HepG2 (cell line): ENCODE data around the gene CACNA1I. TPM values are rescaled to one million over a fixed set of nuclear protein-coding genes. Genes with fewer than 3 reads are reported as not detected.

Experiments
- CENPT ChIP-seq: sonication (generic); formaldehyde crosslinking; IDR thresholded peaks from 2 replicates; pipeline ENCODE4 v1.8.0; 2022; ENCODE audit warnings: low read depth, mild to moderate bottlenecking, moderate library complexity, missing genetic modification reagents
- DBP ChIP-seq: sonication (generic); formaldehyde crosslinking; IDR thresholded peaks from 2 replicates; pipeline ENCODE4 v1.4.0; 2020; ENCODE audit warnings: missing genetic modification reagents; ENCODE audit errors: not compliant biosample characterization
- IKZF4 ChIP-seq: sonication (generic); formaldehyde crosslinking; IDR thresholded peaks from 2 replicates; pipeline ENCODE4 v1.5.1; 2020; ENCODE audit warnings: borderline replicate concordance, mild to moderate bottlenecking, low read depth, missing genetic modification reagents; ENCODE audit errors: not compliant biosample characterization
- KDM1A ChIP-seq: IDR thresholded peaks from 2 replicates; pipeline ENCODE4 v1.6.1; 2016; ENCODE audit warnings: missing compliant biosample characterization
- KDM4B ChIP-seq: sonication (generic); formaldehyde crosslinking; IDR thresholded peaks from 2 replicates; pipeline ENCODE4 v1.4.0; 2020; ENCODE audit warnings: missing genetic modification reagents
- MBD4 ChIP-seq: IDR thresholded peaks from 2 replicates; pipeline ENCODE4 v1.6.1; 2012; ENCODE audit warnings: low read length, inconsistent platforms, borderline replicate concordance
- MYNN ChIP-seq: sonication (generic); formaldehyde crosslinking; IDR thresholded peaks from 2 replicates; pipeline ENCODE4 v1.4.0; 2020; ENCODE audit warnings: mild to moderate bottlenecking, low read depth, missing genetic modification reagents
- NFIC ChIP-seq: IDR thresholded peaks from 2 replicates; pipeline ENCODE4 v1.6.1; 2012; ENCODE audit warnings: mild to moderate bottlenecking, low read length, inconsistent platforms
- POLR2AphosphoS2 ChIP-seq: IDR thresholded peaks from 2 replicates; pipeline ENCODE4 v1.6.1; 2011; ENCODE audit warnings: low read depth, low read length, improper control_type of control experiment
- PTBP1 ChIP-seq: fragments of 200-400 bp; formaldehyde crosslinking; IDR thresholded peaks from 2 replicates; pipeline ENCODE4 v1.6.1; 2018; ENCODE audit warnings: low read length, low read depth; ENCODE audit not compliant: poor library complexity, severe bottlenecking
- SIN3A ChIP-seq: IDR thresholded peaks from 2 replicates; pipeline ENCODE4 v1.6.1; 2011; ENCODE audit warnings: low read depth, mild to moderate bottlenecking, control low read depth, low read length, borderline replicate concordance
- SMAD9 ChIP-seq: sonication (generic); formaldehyde crosslinking; IDR thresholded peaks from 2 replicates; pipeline ENCODE4 v1.5.1; 2020; ENCODE audit warnings: mild to moderate bottlenecking, missing genetic modification reagents
- TARDBP ChIP-seq: sonication (generic); formaldehyde crosslinking; IDR thresholded peaks from 2 replicates; pipeline ENCODE4 v1.8.0; 2022; ENCODE audit warnings: mild to moderate bottlenecking, missing genetic modification reagents
- ZBTB39 ChIP-seq: sonication (generic); formaldehyde crosslinking; IDR thresholded peaks from 2 replicates; pipeline ENCODE4 v1.5.0; 2020; ENCODE audit warnings: missing genetic modification reagents
- ZNF451 ChIP-seq: sonication (generic); formaldehyde crosslinking; IDR thresholded peaks from 2 replicates; pipeline ENCODE4 v1.5.0; 2020; ENCODE audit warnings: mild to moderate bottlenecking, missing genetic modification reagents
- ZNF513 ChIP-seq: sonication (generic); formaldehyde crosslinking; conservative IDR thresholded peaks from 2 replicates; pipeline ENCODE4 v1.5.0; 2020; ENCODE audit warnings: missing genetic modification reagents
- ZNF605 ChIP-seq: sonication (generic); formaldehyde crosslinking; IDR thresholded peaks from 2 replicates; pipeline ENCODE4 v1.8.0; 2022; ENCODE audit warnings: mild to moderate bottlenecking, missing genetic modification reagents
- ZNF660 ChIP-seq: sonication (generic); formaldehyde crosslinking; IDR thresholded peaks from 2 replicates; pipeline ENCODE4 v1.5.1; 2020; ENCODE audit warnings: mild to moderate bottlenecking, low read depth, missing genetic modification reagents, borderline replicate concordance
- ZSCAN21 ChIP-seq: sonication (generic); formaldehyde crosslinking; IDR thresholded peaks from 2 replicates; pipeline ENCODE4 v1.8.0; 2022; ENCODE audit warnings: mild to moderate bottlenecking, missing genetic modification reagents, moderate library complexity, borderline replicate concordance
- ZSCAN22 ChIP-seq: sonication (generic); formaldehyde crosslinking; IDR thresholded peaks from 2 replicates; pipeline ENCODE4 v1.4.0; 2020; ENCODE audit warnings: mild to moderate bottlenecking, missing genetic modification reagents
- polyA plus RNA-seq, 8 experiments: library from polyadenylated mRNA; depleted of rRNA in 3 of 8; stranded (reverse) in 7 of 8; unstranded in 1 of 8; fragments of >200 nt; fragmentation: Illumina TruSeq in 4 of 8; extraction: Trizol in 4 of 8; gene quantifications; 2 replicates each; pipeline versions ENCODE4 v1.2.1 to v1.2.3, GENCODE V29; 2011 to 2016; ENCODE audit warnings: low read depth in 4 of 8, missing spikeins in 1 of 8, mixed read lengths in 1 of 8; ENCODE audit not compliant: insufficient read depth in 1 of 8
- total RNA-seq, 5 experiments: library from RNA; depleted of rRNA; stranded (reverse); fragments of >200 nt; fragmentation: Illumina TruSeq; extraction: Trizol; gene quantifications; 2 replicates each; pipeline ENCODE4 v1.2.3, GENCODE V29; 2016; ENCODE audit warnings: low read depth in 1 of 5
- TF ChIP-seq, protein P1 (sequence below): sonication (generic); formaldehyde crosslinking; IDR thresholded peaks from 2 replicates; pipeline ENCODE4 v1.5.0; 2020; ENCODE audit warnings: missing genetic modification reagents, mild to moderate bottlenecking, borderline replicate concordance
- TF ChIP-seq, protein P2 (sequence below): IDR thresholded peaks from 2 replicates; pipeline ENCODE4 v1.6.1; 2016; ENCODE audit warnings: missing biosample characterization, missing genetic modification reagents, low read depth

The CACNA1I gene
- total and polyA plus RNA-seq, 2 of the 13 experiments (the other 11 are each of a cell fraction or from before 2014, with no cell fraction given), result not detected

DNA sequence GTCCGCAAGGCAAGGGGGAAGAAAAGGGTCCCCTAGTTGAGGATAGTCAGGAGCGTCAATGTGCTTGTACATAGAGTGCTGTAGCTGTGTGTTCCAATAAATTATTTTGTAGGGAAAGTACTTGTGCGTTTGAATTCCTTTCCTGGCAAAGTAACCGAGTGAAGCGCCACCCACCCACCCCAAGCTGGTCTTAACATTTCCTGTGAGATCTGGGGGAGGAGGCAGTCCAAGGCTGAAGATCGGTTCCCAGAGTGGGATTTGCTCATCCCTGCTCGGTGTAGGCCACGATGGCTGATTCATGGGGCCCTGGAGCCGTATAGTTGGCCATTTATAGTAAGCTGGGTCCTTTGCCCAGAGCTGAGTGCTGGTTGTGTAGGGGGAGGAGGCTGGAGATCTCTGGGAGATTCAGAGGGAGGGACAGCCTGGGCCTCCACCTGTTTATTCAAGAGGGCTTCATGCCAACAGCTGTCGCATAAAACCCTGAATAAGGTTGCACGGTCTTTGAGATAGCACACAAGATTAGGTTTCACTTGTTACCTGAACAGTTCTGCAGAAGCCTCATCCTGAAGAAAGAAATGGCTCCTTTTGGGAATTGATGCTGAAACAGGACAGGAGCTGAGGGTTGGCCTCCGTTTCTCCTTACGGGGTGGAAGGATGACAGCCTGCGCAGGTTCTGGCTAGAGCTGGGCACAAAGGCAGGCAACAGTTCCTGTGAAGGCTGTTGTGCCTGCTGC, 47.8 kb upstream of the CACNA1I start (continued):
- TF ChIP-seq ZBTB39 (CRISPR knock-in tag), result no peak
- TF ChIP-seq, protein P1, sequence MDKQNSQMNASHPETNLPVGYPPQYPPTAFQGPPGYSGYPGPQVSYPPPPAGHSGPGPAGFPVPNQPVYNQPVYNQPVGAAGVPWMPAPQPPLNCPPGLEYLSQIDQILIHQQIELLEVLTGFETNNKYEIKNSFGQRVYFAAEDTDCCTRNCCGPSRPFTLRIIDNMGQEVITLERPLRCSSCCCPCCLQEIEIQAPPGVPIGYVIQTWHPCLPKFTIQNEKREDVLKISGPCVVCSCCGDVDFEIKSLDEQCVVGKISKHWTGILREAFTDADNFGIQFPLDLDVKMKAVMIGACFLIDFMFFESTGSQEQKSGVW (CRISPR knock-in tag), result no peak
- TF ChIP-seq ZNF605 (CRISPR knock-in tag), result no peak
- TF ChIP-seq POLR2AphosphoS2, result peak; percentile 96; the same call in 1 of the 2 replicates
- TF ChIP-seq, protein P2, sequence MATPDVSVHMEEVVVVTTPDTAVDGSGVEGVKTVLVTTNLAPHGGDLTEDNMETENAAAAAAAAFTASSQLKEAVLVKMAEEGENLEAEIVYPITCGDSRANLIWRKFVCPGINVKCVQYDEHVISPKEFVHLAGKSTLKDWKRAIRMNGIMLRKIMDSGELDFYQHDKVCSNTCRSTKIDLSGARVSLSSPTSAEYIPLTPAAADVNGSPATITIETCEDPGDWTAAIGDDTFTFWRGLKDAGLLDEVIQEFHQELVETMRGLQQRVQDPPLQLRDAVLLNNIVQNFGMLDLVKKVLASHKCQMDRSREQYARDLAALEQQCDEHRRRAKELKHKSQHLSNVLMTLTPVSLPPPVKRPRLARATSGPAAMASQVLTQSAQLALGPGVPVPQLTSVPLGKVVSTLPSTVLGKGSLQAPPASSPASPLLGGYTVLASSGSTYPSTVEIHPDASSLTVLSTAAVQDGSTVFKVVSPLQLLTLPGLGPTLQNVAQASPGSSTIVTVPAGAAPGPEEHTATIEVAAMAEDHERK (CRISPR knock-in tag), result no peak
- 0 out of 2 replicates have a peak, but pooled peaks have one; percentile 18 for TF ChIP-seq KDM4B (CRISPR knock-in tag)
- TF ChIP-seq TARDBP (CRISPR knock-in tag), result no peak
- peak; percentile 47; the same call in 1 of the 2 replicates for TF ChIP-seq ZSCAN21 (CRISPR knock-in tag)
- TF ChIP-seq ZNF660 (CRISPR knock-in tag), result no peak
- peak; percentile 78; the same call in 1 of the 2 replicates for TF ChIP-seq MBD4
- TF ChIP-seq PTBP1, result no peak
- TF ChIP-seq DBP, result no peak
- no peak for TF ChIP-seq ZNF451 (CRISPR knock-in tag)
- no peak for TF ChIP-seq CENPT (CRISPR knock-in tag)
- TF ChIP-seq SIN3A, result 0 out of 2 replicates have a peak, but pooled peaks have one; percentile 56
- no peak for TF ChIP-seq MYNN
- no peak for TF ChIP-seq IKZF4
- no peak for TF ChIP-seq SMAD9 (CRISPR knock-in tag)
- peak; percentile 39; the same call in 1 of the 2 replicates for TF ChIP-seq NFIC
- 0 out of 2 replicates have a peak, but pooled peaks have one; percentile 42 for TF ChIP-seq ZSCAN22
- no peak for TF ChIP-seq ZNF513 (CRISPR knock-in tag)
- TF ChIP-seq KDM1A, result no peak
